Measurements from ENCODE around the gene SLC16A12. TPM values are rescaled to one million over a fixed set of nuclear protein-coding genes. Genes with fewer than 3 reads are reported as not detected.

The SLC16A12 gene
- polyA plus RNA-seq, 6 donors from 2014 or later: not detected

GRCh38 chr10:89516149-89516832 lies 19.1 kb downstream of the SLC16A12 start:
- H3K4me1 Mint-ChIP-seq: no peaks in the 10 kb centered on the region

GRCh38 chr10:89515031-89515841 lies 20.2 kb downstream of the SLC16A12 start:
- Mint-ChIP-seq H3K27ac (no peak overlapping the region), H3K4me1 (no peaks in the 10 kb centered on the region), H3K36me3 (no peaks in the 10 kb centered on the region), H3K9me3 (peaks cover 0 to 2% (median 0%) of the 10 kb centered on the region in 7 donors), H3K27me3 (peaks cover 0 to 6% (median 3%) of the 10 kb centered on the region in 3 donors), H3K4me3 (no peak overlapping the region)
- ATAC-seq (ENCODE audit: low read depth in 2 of 2) (no peak), DNase-seq (no peak)

More at GRCh38 chr10:89516149-89516832, 19.1 kb downstream of the SLC16A12 start:
- H3K9me3 Mint-ChIP-seq: no peaks in the 10 kb centered on the region
- ATAC-seq (ENCODE audit: low read depth in 2 of 2) (no peak), DNase-seq (no peak)
- no peaks in the 10 kb centered on the region for H3K36me3 Mint-ChIP-seq
- peaks cover 0 to 4% (median 0%) of the 10 kb centered on the region in 3 donors for H3K27me3 Mint-ChIP-seq
- no peak overlapping the region for H3K4me3 Mint-ChIP-seq
- H3K27ac Mint-ChIP-seq: no peak overlapping the region

- DNase-seq (no peak), ATAC-seq (ENCODE audit: low read depth in 2 of 2) (no peak)
- Mint-ChIP-seq H3K4me1 (no peaks in the 10 kb centered on the region), H3K9me3 (peaks cover 0 to 6% (median 0%) of the 10 kb centered on the region in 7 donors), H3K27ac (no peak overlapping the region), H3K4me3 (no peak overlapping the region), H3K27me3 (peaks cover 0 to 20% (median 0%) of the 10 kb centered on the region in 3 donors), H3K36me3 (no peaks in the 10 kb centered on the region)
Observed at GRCh38 chr10:89513206-89513605, 22.2 kb downstream of the SLC16A12 start.

- ATAC-seq (ENCODE audit: low read depth in 2 of 2): no peak
- Mint-ChIP-seq H3K27ac (no peak overlapping the region), H3K36me3 (no peaks in the 10 kb centered on the region), H3K4me3 (no peak overlapping the region), H3K27me3 (peaks cover 4 to 52% (median 13%) of the 10 kb centered on the region in 3 donors), H3K9me3 (peaks cover 0 to 10% (median 0%) of the 10 kb centered on the region in 7 donors), H3K4me1 (peaks cover 16 to 17% (median 16%) of the 10 kb centered on the region in 3 donors)
- no peak for DNase-seq
Observed at GRCh38 chr10:89505640-89506275, 29.6 kb downstream of the SLC16A12 start.

- H3K27ac Mint-ChIP-seq: no peak overlapping the region
- peaks cover 0 to 5% (median 0%) of the 10 kb centered on the region in 7 donors for H3K9me3 Mint-ChIP-seq
- no peak overlapping the region for H3K4me3 Mint-ChIP-seq
- ATAC-seq (ENCODE audit: low read depth in 2 of 2) (no peak), DNase-seq (no peak)
- peaks cover 16 to 17% (median 16%) of the 10 kb centered on the region in 3 donors for H3K4me1 Mint-ChIP-seq
- H3K36me3 Mint-ChIP-seq: no peaks in the 10 kb centered on the region
- H3K27me3 Mint-ChIP-seq: peaks cover 4 to 44% (median 13%) of the 10 kb centered on the region in 3 donors
Observed at GRCh38 chr10:89504691-89505090, 30.7 kb downstream of the SLC16A12 start.

GRCh38 chr10:89503652-89504370 lies 31.6 kb downstream of the SLC16A12 start:
- Mint-ChIP-seq H3K9me3 (peaks cover 0 to 4% (median 0%) of the 10 kb centered on the region in 7 donors), H3K4me1 (peaks cover 16 to 17% (median 16%) of the 10 kb centered on the region in 3 donors), H3K27me3 (peaks cover 4 to 40% (median 13%) of the 10 kb centered on the region in 3 donors), H3K4me3 (peak overlapping the region in 1 of 8 donors; percentile 41), H3K36me3 (no peaks in the 10 kb centered on the region), H3K27ac (peak overlapping the region in 5 of 6 donors; percentile 1 to 67 (median 36))
- DNase-seq (no peak), ATAC-seq (ENCODE audit: low read depth in 2 of 2) (no peak)

GRCh38 chr10:89503151-89503550 lies 32.2 kb downstream of the SLC16A12 start:
- Mint-ChIP-seq H3K27ac (peak overlapping the region in 2 of 6 donors; percentile 1 to 67), H3K9me3 (peaks cover 0 to 4% (median 0%) of the 10 kb centered on the region in 7 donors), H3K4me1 (peaks cover 16 to 17% (median 16%) of the 10 kb centered on the region in 3 donors), H3K36me3 (no peaks in the 10 kb centered on the region), H3K27me3 (peaks cover 4 to 34% (median 13%) of the 10 kb centered on the region in 3 donors), H3K4me3 (no peak overlapping the region)
- DNase-seq: no peak
- no peak for ATAC-seq (ENCODE audit: low read depth in 2 of 2)

GRCh38 chr10:89502549-89502948 lies 32.8 kb downstream of the SLC16A12 start:
- no peaks in the 10 kb centered on the region for H3K36me3 Mint-ChIP-seq
- peaks cover 16 to 17% (median 16%) of the 10 kb centered on the region in 3 donors for H3K4me1 Mint-ChIP-seq
- H3K4me3 Mint-ChIP-seq: no peak overlapping the region
- no peak for DNase-seq
- no peak for ATAC-seq (ENCODE audit: low read depth in 2 of 2)
- peaks cover 0 to 4% (median 0%) of the 10 kb centered on the region in 7 donors for H3K9me3 Mint-ChIP-seq
- H3K27ac Mint-ChIP-seq: no peak overlapping the region
- H3K27me3 Mint-ChIP-seq: peaks cover 4 to 28% (median 12%) of the 10 kb centered on the region in 3 donors

- DNase-seq (no peak), ATAC-seq (ENCODE audit: low read depth in 2 of 2) (no peak)
- H3K27ac Mint-ChIP-seq: peak overlapping the region in 1 of 6 donors; percentile 10
- H3K36me3 Mint-ChIP-seq: no peaks in the 10 kb centered on the region
- H3K27me3 Mint-ChIP-seq: peaks cover 10 to 44% (median 22%) of the 10 kb centered on the region in 3 donors
- H3K4me1 Mint-ChIP-seq: no peaks in the 10 kb centered on the region
- no peak overlapping the region for H3K4me3 Mint-ChIP-seq
- H3K9me3 Mint-ChIP-seq: no peaks in the 10 kb centered on the region
Observed at GRCh38 chr10:89494575-89494974, 40.8 kb downstream of the SLC16A12 start.

GRCh38 chr10:89494068-89494467 lies 41.3 kb downstream of the SLC16A12 start:
- ATAC-seq (ENCODE audit: low read depth in 2 of 2) (no peak), DNase-seq (no peak)
- Mint-ChIP-seq H3K27me3 (peaks cover 10 to 44% (median 22%) of the 10 kb centered on the region in 3 donors), H3K36me3 (no peaks in the 10 kb centered on the region), H3K27ac (peak overlapping the region in 1 of 6 donors; percentile 10), H3K9me3 (no peaks in the 10 kb centered on the region), H3K4me3 (no peak overlapping the region), H3K4me1 (no peaks in the 10 kb centered on the region)

GRCh38 chr10:89491932-89492331 lies 43.5 kb downstream of the SLC16A12 start:
- peaks cover 0 to 5% (median 0%) of the 10 kb centered on the region in 3 donors for H3K4me1 Mint-ChIP-seq
- peaks cover 10 to 44% (median 22%) of the 10 kb centered on the region in 3 donors for H3K27me3 Mint-ChIP-seq

GRCh38 chr10:89490596-89491335 lies 44.6 kb downstream of the SLC16A12 start:
- Mint-ChIP-seq H3K9me3 (peaks cover 0 to 6% (median 0%) of the 10 kb centered on the region in 7 donors), H3K4me1 (peaks cover 0 to 5% (median 0%) of the 10 kb centered on the region in 3 donors), H3K4me3 (no peak overlapping the region), H3K27me3 (peaks cover 10 to 37% (median 22%) of the 10 kb centered on the region in 3 donors), H3K27ac (peak overlapping the region in 1 of 6 donors; percentile 48), H3K36me3 (no peaks in the 10 kb centered on the region)
- ATAC-seq (ENCODE audit: low read depth in 2 of 2) (no peak), DNase-seq (no peak)

More at GRCh38 chr10:89491932-89492331, 43.5 kb downstream of the SLC16A12 start:
- Mint-ChIP-seq H3K4me3 (no peak overlapping the region), H3K9me3 (peaks cover 0 to 3% (median 0%) of the 10 kb centered on the region in 7 donors), H3K36me3 (no peaks in the 10 kb centered on the region), H3K27ac (no peak overlapping the region)
- no peak for ATAC-seq (ENCODE audit: low read depth in 2 of 2)
- DNase-seq: no peak

All from naive B cell (primary cell).